Neural cell (in vitro differentiated cells): ENCODE data around the gene KMT2D. TPM values are rescaled to one million over a fixed set of nuclear protein-coding genes. Genes with fewer than 3 reads are reported as not detected.

ENCODE experiments used
- H2AFZ ChIP-seq: fragments of 200-600, 300-800 bp; sonication (generic), shearing (Covaris generic); 2 replicates; pipeline ENCODE4 v1.6.0; 2014; ENCODE audit warnings: low read depth, mild to moderate bottlenecking, antibody characterized with exemption, low read length, moderate library complexity
- H3F3A ChIP-seq: fragments of 200-600 bp; shearing (Covaris generic); 2 replicates; pipeline ENCODE4 v1.6.1; 2016; ENCODE audit warnings: mild to moderate bottlenecking, moderate library complexity, mixed read lengths, antibody characterized with exemption, low read length; ENCODE audit not compliant: insufficient read depth, poor library complexity, severe bottlenecking
- H3K27ac ChIP-seq: fragments of 200-600, 300-800 bp; sonication (generic), shearing (Covaris generic); 2 replicates; pipeline ENCODE4 v1.5.1; 2014; ENCODE audit warnings: mild to moderate bottlenecking, low read length, moderate library complexity
- H3K27me3 ChIP-seq: fragments of 300-800, 200-600 bp; sonication (generic), shearing (Covaris generic); 2 replicates; pipeline ENCODE4 v1.6.0; 2014; ENCODE audit warnings: mild to moderate bottlenecking, low read depth, low read length, moderate library complexity; ENCODE audit not compliant: insufficient read depth
- H3K36me3 ChIP-seq: fragments of 300-800, 200-600 bp; sonication (generic), shearing (Covaris generic); 2 replicates; pipeline ENCODE4 v1.5.1; 2014; ENCODE audit warnings: mild to moderate bottlenecking, antibody characterized with exemption, low read length, moderate library complexity; ENCODE audit not compliant: insufficient read depth
- H3K4me2 ChIP-seq: fragments of 300-800, 200-600 bp; sonication (generic), shearing (Covaris generic); 2 replicates; pipeline ENCODE4 v1.6.0; 2014; ENCODE audit warnings: mild to moderate bottlenecking, low read length
- H3K4me3 ChIP-seq: fragments of 300-800, 200-600 bp; sonication (generic), shearing (Covaris generic); 2 replicates; pipeline ENCODE4 v1.5.1; 2014; ENCODE audit warnings: mild to moderate bottlenecking, low read length, moderate library complexity
- H3K79me2 ChIP-seq: fragments of 200-600 bp; shearing (Covaris generic); replicated peaks from 2 replicates; pipeline ENCODE4 v1.6.0; 2014; ENCODE audit warnings: mild to moderate bottlenecking, low read length, moderate library complexity; ENCODE audit not compliant: insufficient read depth
- H3K9ac ChIP-seq: fragments of 300-800, 200-600 bp; sonication (generic), shearing (Covaris generic); 2 replicates; pipeline ENCODE4 v1.6.1; 2016; ENCODE audit warnings: mild to moderate bottlenecking, low read length, mixed read lengths
- H3K9me2 ChIP-seq: fragments of 200-600 bp; shearing (Covaris generic); 2 replicates; pipeline ENCODE4 v1.6.1; 2016; ENCODE audit warnings: mild to moderate bottlenecking, low read length, mixed read lengths; ENCODE audit not compliant: insufficient read depth
- H3K9me3 ChIP-seq: fragments of 200-600, 300-800 bp; sonication (generic), shearing (Covaris generic); 2 replicates; pipeline ENCODE4 v1.6.1; 2016; ENCODE audit warnings: mild to moderate bottlenecking, mixed run types, low read length, moderate library complexity, mixed read lengths
- H4K20me1 ChIP-seq: fragments of 200-600 bp; shearing (Covaris generic); 2 replicates; pipeline ENCODE4 v1.6.1; 2016; ENCODE audit warnings: mild to moderate bottlenecking, mixed run types; ENCODE audit not compliant: insufficient read depth
- CTCF ChIP-seq: fragments of 450-650 bp; IDR thresholded peaks from 2 replicates; pipeline ENCODE4 v1.5.1; 2014; ENCODE audit warnings: antibody characterized with exemption, mild to moderate bottlenecking, moderate library complexity; ENCODE audit not compliant: poor library complexity, severe bottlenecking
- EP300 ChIP-seq: fragments of 450-650 bp; conservative IDR thresholded peaks from 2 replicates; pipeline ENCODE4 v1.6.1; 2014; ENCODE audit warnings: antibody characterized with exemption, mild to moderate bottlenecking, moderate library complexity; ENCODE audit not compliant: poor library complexity, severe bottlenecking
- EZH2 ChIP-seq: fragments of 200-600, 300-800 bp; shearing (Covaris generic), sonication (generic); IDR thresholded peaks from 2 replicates; pipeline ENCODE4 v1.6.1; 2014; ENCODE audit warnings: antibody characterized with exemption, low read length, borderline replicate concordance, mild to moderate bottlenecking; ENCODE audit not compliant: insufficient read depth, poor library complexity, severe bottlenecking
- MXI1 ChIP-seq: fragments of 450-650 bp; conservative IDR thresholded peaks from 2 replicates; pipeline ENCODE4 v1.6.1; 2014; ENCODE audit warnings: antibody characterized with exemption, mild to moderate bottlenecking; ENCODE audit not compliant: poor library complexity, severe bottlenecking
- POLR2AphosphoS5 ChIP-seq: IDR thresholded peaks from 2 replicates; pipeline ENCODE4 v1.6.1; 2012
- RAD21 ChIP-seq: fragments of 450-650 bp; conservative IDR thresholded peaks from 2 replicates; pipeline ENCODE4 v1.6.1; 2014; ENCODE audit warnings: antibody characterized with exemption, mild to moderate bottlenecking, moderate library complexity
- REST ChIP-seq: IDR thresholded peaks from 2 replicates; pipeline ENCODE4 v1.6.1; 2012; ENCODE audit warnings: borderline replicate concordance
- SMC3 ChIP-seq: fragments of 450-650 bp; conservative IDR thresholded peaks from 2 replicates; pipeline ENCODE4 v1.6.1; 2014; ENCODE audit warnings: antibody characterized with exemption, mild to moderate bottlenecking, moderate library complexity; ENCODE audit not compliant: poor library complexity
- TAF1 ChIP-seq: IDR thresholded peaks from 2 replicates; pipeline ENCODE4 v1.6.1; 2012; ENCODE audit warnings: low read depth
- polyA plus RNA-seq: library from polyadenylated mRNA; depleted of rRNA; stranded (reverse); fragments of >200 nt; gene quantifications from 2 replicates; pipeline ENCODE4 v1.2.3, GENCODE V29; 2014

The KMT2D gene
- polyA plus RNA-seq, 1 donor from 2014 or later, result 15.8 TPM

GRCh38 chr12:49100380-49100779 is 39.8 kb upstream of the KMT2D start:
- no peak overlapping the region for H3K4me2 ChIP-seq
- H3K27ac ChIP-seq, result no peak overlapping the region
- H3F3A ChIP-seq, result no peaks in the 10 kb centered on the region
- H4K20me1 ChIP-seq, result peaks cover 11% of the 10 kb centered on the region
- TF ChIP-seq MXI1 (no peak), TAF1 (no peak), POLR2AphosphoS5 (no peak), EP300 (no peak), SMC3 (no peak), CTCF (no peak), REST (no peak), EZH2 (no peak), RAD21 (no peak)
- no peaks in the 10 kb centered on the region for H3K9me3 ChIP-seq
- H3K27me3 ChIP-seq, result no peaks in the 10 kb centered on the region
- H3K4me3 ChIP-seq, result no peak overlapping the region
- H3K9ac ChIP-seq, result no peak overlapping the region
- no peaks in the 10 kb centered on the region for H3K9me2 ChIP-seq
- H2AFZ ChIP-seq, result no peak overlapping the region
- H3K79me2 ChIP-seq, result peaks cover 7% of the 10 kb centered on the region
- H3K36me3 ChIP-seq, result peaks cover 25% of the 10 kb centered on the region

- H3K4me2 ChIP-seq, result no peak overlapping the region
- H3K9me2 ChIP-seq, result no peaks in the 10 kb centered on the region
- TF ChIP-seq EZH2, result no peak
- TF ChIP-seq TAF1, result no peak
- TF ChIP-seq EP300, result no peak
- TF ChIP-seq REST, result no peak
- TF ChIP-seq RAD21, result no peak
- no peak for TF ChIP-seq MXI1
- TF ChIP-seq POLR2AphosphoS5, result no peak
- TF ChIP-seq CTCF, result no peak
- TF ChIP-seq SMC3, result no peak
- H3K27ac ChIP-seq, result no peak overlapping the region
- peaks cover 23% of the 10 kb centered on the region for H3K36me3 ChIP-seq
- H3K27me3 ChIP-seq, result peaks cover 14% of the 10 kb centered on the region
- H3K9ac ChIP-seq, result no peak overlapping the region
- no peak overlapping the region for H3K4me3 ChIP-seq
- H4K20me1 ChIP-seq, result no peaks in the 10 kb centered on the region
- H3K9me3 ChIP-seq, result no peaks in the 10 kb centered on the region
- H3F3A ChIP-seq, result no peaks in the 10 kb centered on the region
- peaks cover 5% of the 10 kb centered on the region for H3K79me2 ChIP-seq
- no peak overlapping the region for H2AFZ ChIP-seq
These were observed 38.1 kb upstream of the KMT2D start for GRCh38 chr12:49098703-49099102.
